Activated T-cell treated with anti-CD3 and anti-CD28 coated beads, Interleukin-2, amount 50 U/mL, for 4 hours (primary cell): ENCODE measurements around the gene EPS8L3. TPM values are rescaled to one million over a fixed set of nuclear protein-coding genes. Genes with fewer than 3 reads are reported as not detected.
"Not testable (repeated sequence)": the region's sequence is repeated elsewhere in the genome, so short reads cannot be mapped to it uniquely, and the experiment has no call there.

Experiments
- ATAC-seq, 2 donors: fragments of 200-7000 bp; cut with Tn5 transposase; one replicate each; pipeline ENCODE4 v1.10.0; 2021
- DNase-seq: peaks from one replicate; pipeline ENCODE4 v3.0.0-alpha.2; 2020
- H3K27me3 Mint-ChIP-seq: one replicate; pipeline ENCODE4 v1.8.0; 2021; ENCODE audit warnings: low read depth, mixed read lengths
- H3K36me3 Mint-ChIP-seq: one replicate; pipeline ENCODE4 v1.8.0; 2022; ENCODE audit warnings: mixed read lengths; ENCODE audit not compliant: insufficient read depth
- H3K4me1 Mint-ChIP-seq: one replicate; pipeline ENCODE4 v1.8.0; 2021; ENCODE audit warnings: low read depth, mixed read lengths
- H3K4me3 Mint-ChIP-seq: one replicate; pipeline ENCODE4 v1.8.0; 2021; ENCODE audit warnings: mild to moderate bottlenecking, moderate library complexity, mixed read lengths
- H3K9me3 Mint-ChIP-seq: one replicate; pipeline ENCODE4 v1.8.0; 2021; ENCODE audit warnings: mixed read lengths
- total RNA-seq, 3 donors: library from RNA; stranded (reverse); gene quantifications; one replicate each; pipeline ENCODE4 v1.2.1, GENCODE V29; 2021

The EPS8L3 gene
- total RNA-seq, 3 donors from 2014 or later: not detected

DNA sequence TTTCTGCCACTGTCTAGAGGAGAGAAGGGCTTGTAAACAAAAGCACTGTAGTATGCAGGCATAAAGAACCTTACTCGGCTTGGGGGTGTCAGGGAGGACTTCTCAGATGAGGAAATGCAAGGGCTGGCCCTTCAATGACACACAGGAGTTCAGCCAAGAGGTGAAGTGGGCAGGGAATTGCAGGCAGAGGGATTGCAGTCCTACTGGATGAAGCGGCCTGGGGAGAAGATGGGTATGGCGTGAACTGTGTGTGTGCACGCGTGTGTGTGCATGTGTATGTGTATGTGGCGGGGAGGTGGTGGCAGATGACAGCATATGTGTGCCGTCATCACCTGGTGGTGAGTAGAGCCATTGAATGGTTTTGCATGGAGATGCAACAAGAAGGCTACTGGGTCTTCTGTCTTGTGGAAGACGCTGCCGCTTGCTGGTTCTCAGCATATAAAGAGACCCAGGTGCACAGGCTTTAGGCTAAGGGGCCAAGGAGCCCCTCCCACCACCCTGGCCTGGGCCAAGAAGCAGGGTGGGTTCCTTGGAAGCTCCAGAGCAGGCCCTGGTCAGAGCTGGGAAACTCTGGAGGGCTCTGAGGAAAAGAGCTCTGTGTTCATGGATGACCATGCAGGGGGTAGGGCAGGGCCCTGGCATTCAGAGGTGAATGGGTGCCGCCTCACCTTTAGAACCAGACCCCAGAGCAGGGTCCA lies 4.1 kb upstream of the EPS8L3 start:
- no peaks in the 10 kb centered on the region for H3K9me3 Mint-ChIP-seq
- no peaks in the 10 kb centered on the region for H3K4me1 Mint-ChIP-seq
- no peaks in the 10 kb centered on the region for H3K27me3 Mint-ChIP-seq
- DNase-seq (no peak), ATAC-seq (no peak)
- no peak overlapping the region for H3K4me3 Mint-ChIP-seq
- H3K36me3 Mint-ChIP-seq: no peaks in the 10 kb centered on the region

- not testable (repeated sequence) for H3K36me3 Mint-ChIP-seq, H3K4me3 Mint-ChIP-seq, ATAC-seq, H3K27me3 Mint-ChIP-seq, H3K9me3 Mint-ChIP-seq, DNase-seq, H3K4me1 Mint-ChIP-seq
Observed at GRCh38 chr1:109766991-109767636, 3.4 kb upstream of the EPS8L3 start.

DNA sequence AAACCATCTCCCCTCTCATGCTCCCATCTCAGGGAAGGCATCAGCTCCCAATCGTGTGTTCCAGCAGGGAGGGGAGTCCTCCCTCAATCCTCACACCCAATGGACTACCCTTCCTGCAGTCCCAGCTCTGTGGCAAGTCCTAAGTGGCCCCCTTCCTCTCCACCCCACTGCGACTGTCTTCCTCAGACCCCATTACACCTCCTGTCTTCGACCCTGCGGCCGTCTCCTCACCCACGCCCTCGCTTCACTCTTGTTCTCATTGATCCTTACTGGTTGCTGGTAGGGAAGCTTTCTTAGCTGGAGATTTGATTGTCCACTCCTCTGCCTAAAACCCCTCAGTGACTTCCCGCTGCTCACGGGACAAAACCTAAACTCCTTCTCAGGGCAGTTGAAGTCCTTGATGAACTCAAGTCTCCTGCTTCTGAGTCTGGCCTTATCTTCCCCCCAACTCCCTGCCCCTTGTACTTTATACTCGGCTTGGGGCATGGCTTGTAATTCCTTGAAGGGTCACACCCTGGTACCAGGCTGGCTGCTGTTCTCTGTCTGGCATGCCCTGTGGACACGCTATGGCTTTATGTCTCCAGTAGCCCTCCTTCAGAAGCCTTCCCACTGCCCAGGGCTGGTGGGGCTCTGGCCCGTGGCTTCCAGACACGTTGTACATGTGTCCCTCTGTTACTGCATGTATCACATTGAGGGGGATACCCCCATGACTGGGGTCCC lies 2.3 kb upstream of the EPS8L3 start:
- no peaks in the 10 kb centered on the region for H3K4me1 Mint-ChIP-seq
- DNase-seq: no peak
- H3K36me3 Mint-ChIP-seq: no peaks in the 10 kb centered on the region
- H3K4me3 Mint-ChIP-seq: no peak overlapping the region
- no peak for ATAC-seq
- no peaks in the 10 kb centered on the region for H3K27me3 Mint-ChIP-seq
- H3K9me3 Mint-ChIP-seq: no peaks in the 10 kb centered on the region

GRCh38 chr1:109765483-109765815 lies 1.7 kb upstream of the EPS8L3 start:
- Mint-ChIP-seq H3K4me3 (no peak overlapping the region), H3K4me1 (no peaks in the 10 kb centered on the region), H3K36me3 (no peaks in the 10 kb centered on the region), H3K27me3 (no peaks in the 10 kb centered on the region), H3K9me3 (no peaks in the 10 kb centered on the region)
- no peak for ATAC-seq
- DNase-seq: no peak

GRCh38 chr1:109764561-109765482 lies 1.1 kb upstream of the EPS8L3 start:
- DNase-seq (no peak), ATAC-seq (no peak)
- no peaks in the 10 kb centered on the region for H3K9me3 Mint-ChIP-seq
- no peaks in the 10 kb centered on the region for H3K36me3 Mint-ChIP-seq
- H3K27me3 Mint-ChIP-seq: no peaks in the 10 kb centered on the region
- H3K4me1 Mint-ChIP-seq: no peaks in the 10 kb centered on the region
- no peak overlapping the region for H3K4me3 Mint-ChIP-seq

- Mint-ChIP-seq H3K4me3 (no peak overlapping the region), H3K36me3 (no peaks in the 10 kb centered on the region), H3K27me3 (no peaks in the 10 kb centered on the region), H3K4me1 (no peaks in the 10 kb centered on the region), H3K9me3 (no peaks in the 10 kb centered on the region)
- no peak for ATAC-seq
- no peak for DNase-seq
Observed at GRCh38 chr1:109762821-109763645, 690 bp downstream of the EPS8L3 start.

DNA sequence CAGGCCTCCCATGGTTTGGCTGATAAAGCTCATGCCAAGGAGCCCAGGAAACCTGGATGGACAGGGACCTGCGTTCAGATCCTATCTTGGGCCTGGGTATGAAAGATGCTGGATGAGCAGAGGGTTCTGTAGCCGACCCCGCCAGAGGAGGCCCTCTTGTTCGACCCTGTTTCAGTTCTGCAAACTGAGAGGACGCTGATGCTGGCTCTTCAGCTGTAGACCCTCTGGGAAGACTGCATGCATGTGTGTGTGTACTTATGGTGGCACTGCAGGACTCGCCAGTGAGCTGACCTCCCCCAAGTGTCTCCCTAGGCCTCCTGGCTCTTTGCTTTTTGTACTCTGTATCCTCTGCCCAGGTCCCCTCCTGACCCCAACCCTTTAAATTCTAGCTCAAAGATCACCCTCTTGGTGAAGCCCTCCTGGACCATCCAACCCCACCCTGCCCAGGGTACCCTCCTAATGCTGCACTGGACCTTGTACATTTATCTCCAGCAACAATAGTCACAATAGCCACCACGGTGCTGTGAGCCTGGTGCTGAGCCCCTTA lies 1.6 kb downstream of the EPS8L3 start:
- Mint-ChIP-seq H3K36me3 (no peaks in the 10 kb centered on the region), H3K27me3 (no peaks in the 10 kb centered on the region), H3K4me1 (no peaks in the 10 kb centered on the region), H3K9me3 (no peaks in the 10 kb centered on the region), H3K4me3 (no peak overlapping the region)
- ATAC-seq (no peak), DNase-seq (no peak)

DNA sequence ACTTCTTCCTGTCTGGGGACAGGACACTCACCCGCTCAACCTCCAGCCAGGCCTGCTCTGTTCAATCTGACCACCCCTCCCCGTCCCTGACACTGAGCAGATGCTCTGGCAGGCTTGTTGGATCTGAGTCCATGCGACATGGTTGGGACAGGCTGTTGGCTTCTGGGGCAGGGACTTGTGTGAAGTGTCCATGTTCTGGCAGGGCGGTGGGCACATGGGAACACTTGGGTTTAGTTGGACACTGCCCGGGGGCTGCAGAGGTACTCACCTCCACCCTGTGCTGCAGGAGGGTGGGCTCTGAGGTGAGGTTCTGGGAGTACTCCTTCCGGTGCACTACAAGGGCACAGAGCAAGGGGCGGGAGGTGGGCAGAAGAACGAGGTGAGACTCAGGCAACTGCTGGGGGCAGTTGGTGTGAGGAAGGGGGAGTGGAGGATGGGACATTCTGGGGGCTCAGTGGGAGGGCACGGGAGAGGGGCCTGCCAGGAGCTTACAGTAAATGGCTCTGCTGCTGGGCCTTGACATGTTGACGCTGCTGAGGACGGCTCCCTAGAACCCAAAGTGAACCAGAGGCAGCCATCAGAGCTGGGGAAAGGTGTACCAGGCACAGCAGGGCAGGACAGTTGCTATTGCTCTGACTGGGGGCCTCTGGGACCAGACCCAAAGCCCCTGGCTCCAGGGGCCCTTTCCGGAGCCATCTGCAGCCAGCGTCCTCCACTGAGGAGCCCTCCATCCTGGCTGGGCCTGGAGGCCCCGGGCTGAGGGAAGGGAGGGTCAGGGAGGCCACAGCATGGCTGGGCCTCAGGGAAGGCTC lies 2.3 kb downstream of the EPS8L3 start:
- DNase-seq (no peak), ATAC-seq (no peak)
- H3K4me1 Mint-ChIP-seq: no peaks in the 10 kb centered on the region
- H3K9me3 Mint-ChIP-seq: no peaks in the 10 kb centered on the region
- H3K4me3 Mint-ChIP-seq: no peak overlapping the region
- no peaks in the 10 kb centered on the region for H3K27me3 Mint-ChIP-seq
- no peaks in the 10 kb centered on the region for H3K36me3 Mint-ChIP-seq

- ATAC-seq (no peak), DNase-seq (no peak)
- Mint-ChIP-seq H3K4me3 (no peak overlapping the region), H3K36me3 (no peaks in the 10 kb centered on the region), H3K27me3 (no peaks in the 10 kb centered on the region), H3K4me1 (no peaks in the 10 kb centered on the region), H3K9me3 (no peaks in the 10 kb centered on the region)
Observed at GRCh38 chr1:109760581-109761226, 3.0 kb downstream of the EPS8L3 start.

DNA sequence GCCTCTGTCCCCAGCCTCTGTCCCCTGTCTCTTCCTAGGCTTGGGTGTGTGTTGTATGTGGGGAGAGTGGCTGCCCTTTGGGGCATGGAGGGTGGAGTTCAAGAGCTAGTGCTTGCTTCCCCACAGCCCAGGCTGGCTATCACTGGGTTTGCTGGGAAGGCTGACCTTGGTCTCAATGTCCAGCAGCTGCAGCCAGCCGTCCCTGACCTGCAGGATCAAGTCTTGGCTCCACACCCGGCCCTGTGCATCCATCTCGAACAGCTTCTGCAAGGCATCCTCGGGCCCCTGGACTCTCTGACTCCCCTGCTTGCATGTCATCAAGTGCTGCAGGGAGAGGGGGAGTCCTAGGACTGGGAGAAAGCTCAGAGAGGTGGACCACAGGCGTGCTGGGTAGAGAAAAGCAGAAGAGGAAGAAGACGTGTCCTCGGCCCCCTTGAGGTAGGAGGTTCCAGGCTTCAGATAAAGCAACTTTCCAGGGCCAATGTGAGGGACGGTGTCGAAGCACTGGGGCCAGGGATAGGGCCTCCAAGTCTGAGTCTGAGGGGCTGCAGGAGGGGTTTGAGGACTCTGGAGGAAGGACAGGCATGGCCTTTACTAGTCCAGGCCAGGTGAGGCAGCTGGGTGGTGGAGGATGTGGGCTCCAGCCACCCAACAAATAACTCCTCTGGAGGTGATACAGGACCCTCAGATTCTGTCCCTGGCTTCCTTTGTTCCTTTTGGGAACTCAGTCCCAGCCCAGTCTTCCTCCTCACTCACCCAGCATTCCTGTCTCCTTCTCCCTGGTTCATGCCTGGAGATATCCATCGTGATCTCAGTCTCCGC lies 4.0 kb downstream of the EPS8L3 start:
- no peaks in the 10 kb centered on the region for H3K27me3 Mint-ChIP-seq

GRCh38 chr1:109757936-109758786 lies 5.6 kb downstream of the EPS8L3 start:
- Mint-ChIP-seq H3K9me3 (no peaks in the 10 kb centered on the region), H3K27me3 (no peaks in the 10 kb centered on the region), H3K4me3 (no peak overlapping the region), H3K4me1 (no peaks in the 10 kb centered on the region), H3K36me3 (no peaks in the 10 kb centered on the region)
- no peak for DNase-seq
- peak in 1 of 2 donors; percentile 10 for ATAC-seq

More for the DNA sequence above, 4.0 kb downstream of the EPS8L3 start:
- ATAC-seq (peak in 1 of 2 donors; percentile 14), DNase-seq (no peak)
- Mint-ChIP-seq H3K36me3 (no peaks in the 10 kb centered on the region), H3K9me3 (no peaks in the 10 kb centered on the region), H3K4me1 (no peaks in the 10 kb centered on the region), H3K4me3 (no peak overlapping the region)
